HPDE6-E6E7 (cell line): ENCODE data around the gene HPX.
A peak's percentile ranks its signal among the peaks of the same experiment; 100 is the strongest.

Source experiments
- DNase-seq: peaks from one replicate; pipeline ENCODE4 v3.0.0; 2011; ENCODE audit warnings: missing footprints; ENCODE audit errors: extremely low spot score

HPX gene

DNA sequence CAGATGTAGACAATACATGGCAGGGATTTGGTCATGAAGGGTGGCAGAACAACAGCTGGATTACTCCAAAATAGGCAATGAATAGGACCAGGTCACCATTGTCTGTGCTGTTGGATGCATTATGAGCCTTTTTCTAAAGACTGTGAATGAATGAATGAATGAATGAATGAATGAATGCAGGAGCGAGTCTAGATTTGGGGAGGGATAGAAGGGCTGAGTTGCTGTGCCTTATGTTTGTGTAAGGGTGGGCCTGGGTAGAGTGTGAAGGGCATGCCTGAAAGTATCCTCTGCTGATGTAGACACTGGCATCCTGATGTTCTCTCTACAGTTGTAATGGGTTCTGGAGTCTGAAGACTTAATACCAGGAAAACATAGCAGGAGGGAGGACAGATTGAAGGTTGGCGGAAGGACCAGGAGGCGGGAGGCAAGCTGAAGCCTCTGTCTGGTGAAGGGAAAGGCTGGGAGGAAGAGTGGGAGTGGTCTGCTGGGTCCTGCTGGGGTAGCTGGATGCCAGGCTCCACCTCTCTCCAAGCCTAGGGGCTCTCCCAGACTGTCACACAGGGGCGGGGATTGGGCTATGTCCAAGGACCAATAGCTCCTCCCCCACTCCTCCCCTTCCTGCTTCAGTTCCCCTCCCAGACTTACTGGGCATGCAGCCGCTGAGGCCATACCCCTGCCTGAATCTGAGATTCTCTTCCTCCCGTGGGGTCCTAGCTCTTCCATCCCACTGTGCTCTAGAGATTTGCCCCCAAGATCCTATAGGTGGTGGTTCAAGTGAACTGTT, 28.1 kb upstream of the HPX start:
- DNase-seq = no peak

DNA sequence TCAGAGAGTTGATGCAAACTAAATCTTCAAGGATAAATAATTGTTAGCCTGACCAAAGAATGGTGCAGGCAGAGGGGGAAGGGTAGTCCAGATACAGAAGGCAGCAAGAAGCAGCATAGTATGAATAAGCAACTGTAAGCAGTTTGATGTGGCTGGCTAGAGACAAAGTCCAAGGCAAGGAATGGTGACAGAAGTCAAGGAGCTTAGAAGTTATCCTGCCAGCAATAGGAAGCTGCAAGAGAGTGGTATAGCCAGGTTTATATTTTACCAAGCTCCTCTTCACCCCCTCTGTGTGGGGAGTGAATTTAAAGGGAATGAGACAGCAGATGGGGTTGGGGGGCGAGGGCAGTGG, 18.3 kb upstream of the HPX start:
- DNase-seq = no peak

- no peak for DNase-seq
Measured at GRCh38 chr11:6458352-6459098, 17.7 kb upstream of the HPX start.

- DNase-seq = no peak
Measured at GRCh38 chr11:6457581-6458320, 17.0 kb upstream of the HPX start.

DNA sequence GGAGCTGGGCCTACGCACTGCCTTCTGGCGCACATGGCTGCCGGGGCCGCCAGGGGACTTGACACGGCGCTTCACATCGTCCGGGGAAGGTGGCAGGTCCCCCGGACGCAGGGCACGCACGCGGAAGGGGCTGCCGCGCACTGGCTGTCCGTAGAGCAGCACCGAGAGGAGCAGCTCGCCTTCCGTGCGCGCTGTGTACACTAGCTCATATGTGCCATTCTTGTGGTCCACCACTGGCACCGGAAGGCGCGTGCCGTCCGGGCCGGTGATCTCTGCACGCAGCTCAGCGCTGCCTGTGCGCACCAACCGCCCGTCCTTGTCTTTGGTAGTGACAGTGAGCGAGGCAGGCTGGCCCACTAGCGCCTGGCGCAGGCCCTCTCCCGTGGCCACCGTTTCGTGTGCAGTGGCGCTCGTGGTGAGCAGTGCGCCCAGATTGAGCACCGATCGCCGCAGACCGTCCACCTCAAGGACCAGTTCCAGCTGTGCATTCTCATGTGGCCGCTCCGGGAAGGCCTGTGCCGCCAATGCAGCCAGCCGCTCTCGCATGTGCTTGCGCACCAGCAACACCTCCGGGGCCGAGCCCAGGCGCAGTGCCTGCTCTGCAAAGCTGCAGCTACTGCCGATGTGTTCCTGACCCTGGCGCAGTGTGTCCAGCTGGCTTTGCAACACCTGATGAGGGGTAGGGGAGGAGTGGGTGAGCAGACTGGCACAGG, 15.7 kb upstream of the HPX start:
- DNase-seq = no peak

GRCh38 chr11:6455070-6455469, 14.3 kb upstream of the HPX start:
- no peak for DNase-seq

DNA sequence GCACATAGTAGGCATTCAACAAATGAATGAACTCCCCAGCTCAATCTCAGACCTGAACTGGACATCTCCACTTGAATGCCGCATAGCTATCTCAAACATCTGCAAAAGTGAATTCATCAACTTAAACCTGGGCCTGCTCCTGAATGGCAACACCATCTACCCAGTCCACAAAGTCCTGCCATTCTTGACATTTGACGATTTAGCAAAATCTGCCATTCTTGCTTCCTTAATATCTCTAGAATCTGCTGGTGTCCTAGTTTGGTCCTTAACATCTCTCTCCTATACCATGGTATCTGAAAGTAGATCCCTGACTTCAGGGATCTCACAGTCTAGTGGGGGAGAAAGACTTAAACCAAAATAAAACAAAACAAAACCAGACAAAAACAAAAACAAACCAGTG, 12.4 kb upstream of the HPX start:
- DNase-seq = no peak

- no peak for DNase-seq
Measured at GRCh38 chr11:6452219-6452618, 11.4 kb upstream of the HPX start.

- DNase-seq = no peak
Measured at GRCh38 chr11:6448574-6448973, 7.8 kb upstream of the HPX start.

DNA sequence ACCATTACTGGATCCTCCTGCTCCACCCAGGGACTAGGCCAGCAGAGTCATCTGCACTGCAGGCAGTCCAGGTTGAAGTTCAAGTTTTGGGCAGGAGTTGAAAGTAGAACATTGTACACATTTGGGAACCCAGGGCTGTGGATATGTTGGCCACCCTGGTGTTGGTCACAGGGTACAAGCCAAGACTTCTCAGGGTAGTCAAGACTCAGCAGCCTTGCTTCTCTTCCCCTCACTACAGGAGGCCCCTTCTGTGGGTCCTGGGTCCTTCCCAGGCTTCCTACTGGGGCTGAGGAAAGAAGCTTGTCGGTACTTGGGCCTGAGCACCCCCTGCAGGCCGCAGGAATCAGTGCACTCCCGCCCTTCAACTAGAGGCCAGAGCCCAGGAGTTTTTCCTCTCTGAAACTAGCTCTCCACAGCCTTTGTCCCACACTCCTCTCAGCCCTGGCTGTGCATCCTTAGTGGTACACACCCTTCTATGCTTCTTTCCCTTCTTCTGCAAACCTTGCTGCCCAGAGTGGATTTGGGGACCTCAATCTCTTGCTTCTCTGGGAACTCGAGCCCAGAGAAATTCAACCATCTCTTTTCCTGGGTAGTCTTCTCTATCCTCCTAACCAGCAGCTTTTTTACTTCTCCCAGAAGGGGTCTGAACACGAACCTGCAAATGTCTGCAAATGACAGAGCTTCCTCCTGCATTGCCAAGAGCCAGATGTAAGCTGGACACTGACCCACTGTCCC, 2.6 kb upstream of the HPX start:
- peak; percentile 17 for DNase-seq

DNA sequence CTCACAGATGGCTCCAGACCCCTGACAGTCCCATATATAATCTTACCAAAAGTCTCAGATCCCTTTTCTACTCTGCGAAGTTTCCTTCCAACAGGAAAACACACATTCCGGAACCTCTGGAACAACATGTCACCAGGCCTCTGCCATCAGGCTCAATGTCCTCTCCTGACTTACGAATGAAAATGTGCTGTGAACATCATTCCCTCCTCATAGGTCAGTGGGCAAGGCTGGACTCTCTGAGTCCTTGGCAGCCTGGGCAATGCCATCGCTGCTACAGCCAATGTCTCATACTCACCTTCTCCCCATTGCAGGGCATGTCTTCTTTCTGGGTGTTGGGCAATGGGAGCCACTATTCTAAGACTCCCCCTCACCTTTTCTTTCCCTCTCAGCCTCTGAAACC, 1.7 kb upstream of the HPX start:
- no peak for DNase-seq

DNA sequence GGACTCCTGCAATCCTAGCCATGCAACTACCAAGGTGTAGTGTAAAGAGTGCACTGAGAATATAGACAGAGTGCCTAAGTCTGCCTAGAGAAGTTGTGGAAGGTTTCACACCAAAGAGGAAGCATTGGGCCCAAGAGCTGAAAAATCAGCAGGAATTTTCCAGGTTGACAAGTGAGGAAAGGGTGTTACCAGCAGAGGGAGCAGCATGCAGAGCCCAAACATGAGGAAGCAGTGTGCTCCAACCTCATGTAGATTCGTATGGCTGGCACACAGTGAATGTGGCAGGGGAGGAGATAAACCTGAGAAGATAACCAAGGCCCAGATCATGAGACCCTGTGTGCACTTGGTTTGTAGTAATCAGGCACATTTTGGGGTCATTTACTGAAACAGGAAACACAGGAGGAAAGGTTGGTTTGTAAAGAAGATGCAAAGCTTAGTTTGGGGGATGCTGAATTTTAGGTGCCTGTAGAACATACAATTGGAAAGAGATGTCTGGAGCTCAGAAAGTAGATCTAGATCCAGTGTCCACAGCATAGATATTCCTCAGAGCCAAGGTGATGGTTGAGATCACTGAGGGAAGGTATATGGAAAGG, 1.7 kb downstream of the HPX start:
- peak; percentile 32 for DNase-seq

- DNase-seq = no peak
Measured at GRCh38 chr11:6437993-6438392, 2.8 kb downstream of the HPX start.

DNA sequence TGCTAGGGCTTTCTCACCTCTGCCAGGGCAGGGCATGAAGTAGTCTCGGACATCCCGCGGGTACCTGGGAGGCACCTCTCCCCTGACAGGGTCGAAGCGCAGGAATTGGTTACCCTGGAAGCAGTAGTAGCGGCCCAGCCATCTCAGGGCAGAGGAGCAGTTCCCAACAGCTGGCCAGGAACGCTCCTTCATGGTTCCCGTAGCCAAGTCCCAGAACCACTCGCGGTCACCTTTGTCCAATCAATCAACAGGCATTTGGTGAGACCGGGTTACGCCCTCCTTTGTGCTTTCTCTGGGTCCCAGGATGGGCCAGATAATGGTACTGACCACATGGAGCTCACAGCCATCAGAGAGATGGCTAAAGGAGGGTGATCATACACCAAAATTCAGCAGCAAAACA, 3.4 kb downstream of the HPX start:
- DNase-seq = no peak

DNA sequence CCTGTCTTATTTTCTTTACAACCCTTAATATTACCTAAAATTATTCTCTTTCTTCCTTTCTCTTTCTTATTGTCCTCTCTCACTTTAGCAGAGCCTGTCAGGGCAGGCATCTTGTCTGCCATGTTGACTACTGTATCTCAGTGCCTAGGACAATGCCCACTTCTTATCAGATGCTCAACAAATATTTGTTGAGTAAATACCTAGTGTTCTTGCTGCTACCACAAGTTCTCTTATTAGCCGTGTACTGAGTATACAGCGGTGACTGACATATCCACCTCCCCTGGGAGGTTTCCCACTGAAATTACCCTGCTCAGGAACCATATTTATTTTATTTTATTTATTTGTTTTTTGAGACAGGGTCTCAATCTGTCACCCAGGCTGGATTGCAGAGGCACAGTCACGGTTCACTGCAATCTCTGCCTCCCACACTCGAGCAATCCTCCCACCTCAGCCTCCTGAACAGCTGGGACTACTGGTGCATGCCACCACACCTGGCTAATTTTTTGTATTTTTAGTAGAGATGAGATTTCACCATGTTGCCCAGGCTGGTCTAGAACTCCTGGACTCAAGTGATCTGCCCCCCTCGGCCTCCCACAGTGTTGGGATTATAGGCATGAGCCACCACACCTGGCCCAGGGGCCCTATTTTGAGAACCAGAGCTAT, 6.7 kb downstream of the HPX start:
- no peak for DNase-seq

GRCh38 chr11:6431861-6432260, 8.9 kb downstream of the HPX start:
- peak; percentile 45 for DNase-seq

DNA sequence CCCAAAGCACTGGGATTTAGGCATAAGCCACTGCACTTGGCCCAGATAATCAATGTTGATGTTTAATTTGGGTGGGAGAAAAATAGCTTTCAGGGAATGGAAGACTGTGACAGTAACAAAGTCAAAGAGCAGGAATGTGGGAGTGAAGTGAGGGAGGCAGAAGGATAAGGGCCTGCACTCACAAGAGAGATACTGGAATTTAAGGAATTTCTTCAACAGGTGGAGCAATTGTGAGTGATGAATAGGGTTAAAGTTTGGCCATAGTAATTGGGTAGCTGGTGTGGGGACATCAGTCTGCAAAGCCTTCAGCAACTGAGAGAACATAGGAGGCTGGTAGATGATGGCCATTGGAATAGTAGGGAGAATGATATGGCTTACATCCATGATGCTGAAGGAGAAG, 13.3 kb downstream of the HPX start:
- DNase-seq = no peak

GRCh38 chr11:6420677-6421076, 20.1 kb downstream of the HPX start:
- no peak for DNase-seq

- no peak for DNase-seq
Measured at GRCh38 chr11:6419009-6419631, 21.7 kb downstream of the HPX start, which contains the start of gene APBB1. APBB1 (minus strand) TSS chr11:6419094; CDS start chr11:6411347, 7,747 bp downstream.

DNA sequence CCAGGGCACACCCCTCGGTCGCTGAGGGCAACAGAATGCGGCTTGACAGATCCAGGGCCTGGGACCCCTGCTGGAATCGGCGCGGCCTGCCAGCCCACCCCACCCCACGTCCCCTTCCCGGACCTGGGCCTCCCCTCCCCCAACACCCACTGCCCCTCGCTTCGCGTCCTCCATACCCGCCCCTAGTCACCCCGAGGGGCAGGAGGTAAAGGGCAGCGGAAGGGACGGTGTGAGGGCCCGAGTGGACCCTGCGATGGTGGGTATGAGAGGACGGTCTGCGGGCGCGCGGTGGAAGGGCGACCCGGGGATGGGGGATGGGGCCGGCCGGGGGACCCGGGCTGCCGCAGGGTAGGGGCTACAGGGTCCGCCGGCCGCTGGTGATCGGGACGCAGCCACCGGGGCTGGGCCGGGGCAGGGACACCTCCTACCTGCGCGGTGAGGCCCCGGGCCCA, 22.2 kb downstream of the HPX start:
- DNase-seq = no peak
